ENCODE data around the gene TTC23.

TTC23 gene

GRCh38 chr15:99248000-99248715 lies 1.2 kb downstream of the TTC23 start:
- DNase-seq (ENCODE audit: low read depth) = peak; percentile 52
- TF ChIP-seq POLR2A (IDR thresholded peaks at IDR 0.05; ENCODE audit: extremely low read depth, insufficient read length) = no peak
- no peak for TF ChIP-seq CTCF (IDR thresholded peaks at IDR 0.05; ENCODE audit: low read depth, low read length)
- no peak for TF ChIP-seq MAX (IDR thresholded peaks at IDR 0.05; ENCODE audit: low read depth, low read length)
- TF ChIP-seq MYC (IDR thresholded peaks at IDR 0.05; ENCODE audit: low read depth, low read length) = no peak
- peak overlapping the region; percentile 79 for H3K4me3 ChIP-seq (ENCODE audit: low read depth, low read length)

DNA sequence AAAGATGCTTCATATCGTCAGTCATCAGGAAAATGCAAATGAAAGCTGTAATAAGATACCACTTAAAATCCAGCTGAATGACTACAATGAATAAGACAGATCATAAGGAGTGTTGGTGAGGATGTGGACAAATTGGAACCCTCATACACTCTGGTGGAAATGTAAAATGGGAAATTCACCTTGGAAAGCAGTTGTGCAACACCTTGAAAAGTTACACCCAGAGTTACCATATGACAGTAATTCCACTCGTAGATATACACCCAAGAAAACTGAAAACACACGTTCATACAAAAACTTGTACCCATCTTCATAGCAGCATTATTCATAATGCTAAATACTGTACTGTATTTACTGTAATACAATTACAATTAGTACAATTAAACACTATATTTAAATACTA lies 2.3 kb downstream of the TTC23 start:
- TF ChIP-seq CTCF (IDR thresholded peaks at IDR 0.05; ENCODE audit: low read depth, low read length) (no peak), POLR2A (IDR thresholded peaks at IDR 0.05; ENCODE audit: extremely low read depth, insufficient read length) (no peak), MAX (IDR thresholded peaks at IDR 0.05; ENCODE audit: low read depth, low read length) (no peak), MYC (IDR thresholded peaks at IDR 0.05; ENCODE audit: low read depth, low read length) (no peak)
- H3K4me3 ChIP-seq (ENCODE audit: low read depth, low read length) = no peak overlapping the region
- DNase-seq (ENCODE audit: low read depth) = no peak

DNA sequence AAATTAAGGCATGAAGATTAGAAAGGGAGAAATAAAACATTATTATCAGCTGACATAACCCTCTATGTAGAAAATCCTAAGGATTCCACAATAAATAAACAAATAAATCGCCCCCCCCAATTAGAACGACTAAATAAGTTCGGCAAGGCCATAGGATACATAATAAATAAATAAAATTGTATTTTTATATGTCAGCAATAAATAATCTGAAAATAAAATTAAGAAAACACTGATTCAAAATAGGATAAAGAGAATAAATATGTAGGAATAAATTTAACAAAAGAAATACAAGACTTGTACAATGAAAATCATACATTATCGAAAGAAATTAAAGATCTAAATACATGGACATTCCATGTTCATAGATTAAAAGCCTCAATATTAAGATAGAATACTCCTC lies 5.1 kb downstream of the TTC23 start:
- no peak overlapping the region for H3K4me3 ChIP-seq (ENCODE audit: low read depth, low read length)
- no peak for DNase-seq (ENCODE audit: low read depth)
- TF ChIP-seq POLR2A (IDR thresholded peaks at IDR 0.05; ENCODE audit: extremely low read depth, insufficient read length) (no peak), MAX (IDR thresholded peaks at IDR 0.05; ENCODE audit: low read depth, low read length) (no peak), MYC (IDR thresholded peaks at IDR 0.05; ENCODE audit: low read depth, low read length) (no peak), CTCF (IDR thresholded peaks at IDR 0.05; ENCODE audit: low read depth, low read length) (no peak)

- DNase-seq (ENCODE audit: low read depth) = no peak
These were observed 7.6 kb downstream of the TTC23 start for GRCh38 chr15:99241752-99242151.

GRCh38 chr15:99239545-99240198 lies 9.7 kb downstream of the TTC23 start:
- TF ChIP-seq CTCF (IDR thresholded peaks at IDR 0.05; ENCODE audit: low read depth, low read length) = no peak
- no peak for TF ChIP-seq POLR2A (IDR thresholded peaks at IDR 0.05; ENCODE audit: extremely low read depth, insufficient read length)
- H3K4me3 ChIP-seq (ENCODE audit: low read depth, low read length) = no peak overlapping the region
- DNase-seq (ENCODE audit: low read depth) = no peak

More at GRCh38 chr15:99241752-99242151, 7.6 kb downstream of the TTC23 start:
- H3K4me3 ChIP-seq (ENCODE audit: low read depth, low read length) = no peak overlapping the region
- TF ChIP-seq POLR2A (IDR thresholded peaks at IDR 0.05; ENCODE audit: extremely low read depth, insufficient read length) (no peak), MAX (IDR thresholded peaks at IDR 0.05; ENCODE audit: low read depth, low read length) (no peak), CTCF (IDR thresholded peaks at IDR 0.05; ENCODE audit: low read depth, low read length) (no peak), MYC (IDR thresholded peaks at IDR 0.05; ENCODE audit: low read depth, low read length) (no peak)
